Psoas muscle (tissue), 8 donors: ENCODE data around the gene FBN3. TPM values are rescaled to one million over a fixed set of nuclear protein-coding genes. Genes with fewer than 3 reads are reported as not detected.

Source experiments
- ATAC-seq, 4 donors: fragments of 200-7000 bp; cut with Tn5 transposase; one replicate each; pipeline ENCODE4 v1.9.1; 2020; ENCODE audit warnings: moderate library complexity in 3 of 4, mild to moderate bottlenecking in 2 of 4
- DNase-seq, 2 donors: peaks; one replicate each; pipeline ENCODE4 v3.0.0-alpha.2; 2020
- H3K27ac ChIP-seq: fragments of 200-600 bp; one replicate; pipeline ENCODE4 v1.8.0; 2022
- H3K27me3 ChIP-seq, 3 donors: fragments of 200-600 bp in 1 of 3; one replicate each; pipeline versions ENCODE4 v1.6.1 to v1.8.0; 2013 to 2022; ENCODE audit warnings: low read length in 2 of 3, mild to moderate bottlenecking in 2 of 3, moderate library complexity in 1 of 3; ENCODE audit not compliant: insufficient read depth in 3 of 3
- H3K36me3 ChIP-seq, 2 donors: fragments of 200-600 bp in 1 of 2; one replicate each; pipeline versions ENCODE4 v1.6.1 to v1.8.0; 2013 to 2022; ENCODE audit warnings: low read depth in 1 of 2, mild to moderate bottlenecking in 1 of 2, moderate library complexity in 1 of 2; ENCODE audit not compliant: insufficient read depth in 1 of 2
- H3K4me1 ChIP-seq: fragments of 200-600 bp; one replicate; pipeline ENCODE4 v1.8.0; 2022
- H3K4me3 ChIP-seq: fragments of 200-600 bp; one replicate; pipeline ENCODE4 v1.8.0; 2022; ENCODE audit warnings: mild to moderate bottlenecking
- H3K9me3 ChIP-seq: fragments of 200-600 bp; one replicate; pipeline ENCODE4 v1.8.0; 2022
- CTCF ChIP-seq: fragments of 200-600 bp; IDR thresholded peaks from one replicate; pipeline ENCODE4 v1.8.0; 2022; ENCODE audit warnings: antibody characterized with exemption
- WGBS, 3 donors: extraction: QIAGEN DNeasy Blood & Tissue Kit; methylation state at CpG; one replicate each; pipeline versions ENCODE4 v1.1.6 to v1.1.7; 2013; 5-methylcytosine and 5-hydroxymethylcytosine counted together
- intact Hi-C, 2 donors: fragments of 100-400 bp; cut with DNase I; formaldehyde crosslinking; loops; one replicate each; pipeline versions ENCODE4 v1.11.0 to v1.14.2; 2022
- polyA plus RNA-seq, 3 donors: library from polyadenylated mRNA; stranded (reverse); fragments of 200-250 nt; gene quantifications; one replicate each; pipeline ENCODE4 v1.2.3, GENCODE V29; 2013
- total RNA-seq, 4 donors: library from RNA; stranded (reverse); fragmentation: NEBNext Ultra II Directional in 2 of 4; extraction: Animal tissue kit (Norgen Biotek cat#: 25700) in 2 of 4; gene quantifications; one replicate each; pipeline versions ENCODE4 v1.2.1 to v1.2.4, GENCODE V29; 2021 to 2023
- donor health status: healthy with polysubstance abuse.
- donor health status: DM: no; HTN: no; CAD: no; lungs with moderate emphysema.
- donor health status: Bipolar disorder and iron deficiency.
- donor health status: healthy.
- donor health status: DM: yes; HTN: yes; CAD: no.
- donor health status: DM: no; HTN: no; CAD: no.
- donor health status: DM: no; HTN: no; CAD: no.
- donor health status: DM: yes; HTN: yes; CAD: no.

The FBN3 gene
- total and polyA plus RNA-seq, 7 donors: 0.01 to 0.51 (median 0.02) TPM; not detected in 2

- DNase-seq (no peak), ATAC-seq (no peak)
- Histone ChIP-seq H3K36me3 (no peaks in the 10 kb centered on the region), H3K9me3 (no peaks in the 10 kb centered on the region), H3K4me1 (no peaks in the 10 kb centered on the region), H3K27ac (no peak overlapping the region), H3K4me3 (no peak overlapping the region), H3K27me3 (no peaks in the 10 kb centered on the region)
- TF ChIP-seq CTCF: no peak
- intact Hi-C loops: no loop called here
- 95 to 96% (median 96%) methylated on average over 15 of the region's 15 CpGs for WGBS, 3 donors
Measured at GRCh38 chr19:8087876-8088275, 61.5 kb downstream of the FBN3 start.

- H3K27me3 ChIP-seq: no peaks in the 10 kb centered on the region
- no peaks in the 10 kb centered on the region for H3K9me3 ChIP-seq
- no peak overlapping the region for H3K27ac ChIP-seq
- ATAC-seq (no peak), DNase-seq (no peak)
- H3K4me1 ChIP-seq: no peaks in the 10 kb centered on the region
- WGBS, 3 donors: 94 to 95% (median 94%) methylated on average over 13 of the region's 13 CpGs
- no peak for TF ChIP-seq CTCF
- H3K36me3 ChIP-seq: no peaks in the 10 kb centered on the region
- intact Hi-C loops: no loop called here
- H3K4me3 ChIP-seq: no peak overlapping the region
Measured at GRCh38 chr19:8086849-8087248, 62.5 kb downstream of the FBN3 start.

- no peaks in the 10 kb centered on the region for H3K9me3 ChIP-seq
- no peak overlapping the region for H3K27ac ChIP-seq
- H3K4me3 ChIP-seq: no peak overlapping the region
- 61 to 64% (median 63%) methylated on average over 20 of the region's 20 CpGs for WGBS, 3 donors
- intact Hi-C loops: no loop called here
- no peak for TF ChIP-seq CTCF
- no peaks in the 10 kb centered on the region for H3K36me3 ChIP-seq
- H3K27me3 ChIP-seq: no peaks in the 10 kb centered on the region
- no peaks in the 10 kb centered on the region for H3K4me1 ChIP-seq
- ATAC-seq (no peak), DNase-seq (no peak)
Measured at GRCh38 chr19:8085598-8086408, 63.6 kb downstream of the FBN3 start.

GRCh38 chr19:8084152-8084551, 65.2 kb downstream of the FBN3 start:
- no peak for TF ChIP-seq CTCF
- WGBS, 3 donors: 93 to 98% (median 95%) methylated on average over 13 of the region's 13 CpGs
- intact Hi-C loops: no loop called here
- H3K4me1 ChIP-seq: no peaks in the 10 kb centered on the region
- no peak overlapping the region for H3K4me3 ChIP-seq
- no peak for ATAC-seq
- H3K27ac ChIP-seq: no peak overlapping the region
- H3K9me3 ChIP-seq: no peaks in the 10 kb centered on the region
- H3K36me3 ChIP-seq: no peaks in the 10 kb centered on the region
- no peak for DNase-seq
- no peaks in the 10 kb centered on the region for H3K27me3 ChIP-seq

- no peaks in the 10 kb centered on the region for H3K27me3 ChIP-seq
- H3K4me1 ChIP-seq: no peaks in the 10 kb centered on the region
- H3K4me3 ChIP-seq: no peak overlapping the region
- TF ChIP-seq CTCF: no peak
- DNase-seq (no peak), ATAC-seq (no peak)
- H3K27ac ChIP-seq: no peak overlapping the region
- no peaks in the 10 kb centered on the region for H3K36me3 ChIP-seq
- intact Hi-C loops: no loop called here
- no peaks in the 10 kb centered on the region for H3K9me3 ChIP-seq
- 85 to 89% (median 87%) methylated on average over 11 to 12 of the region's 12 CpGs for WGBS, 3 donors
Measured at GRCh38 chr19:8083141-8083540, 66.3 kb downstream of the FBN3 start.
